NCI-H187 (cell line): Measurements from ENCODE around the gene TLE3.

Source experiments
- DNase-seq, 2 experiments: peaks; one replicate each; lab custom pipeline; 2025; lab: John Stamatoyannopoulos, UW

Gene TLE3

DNA sequence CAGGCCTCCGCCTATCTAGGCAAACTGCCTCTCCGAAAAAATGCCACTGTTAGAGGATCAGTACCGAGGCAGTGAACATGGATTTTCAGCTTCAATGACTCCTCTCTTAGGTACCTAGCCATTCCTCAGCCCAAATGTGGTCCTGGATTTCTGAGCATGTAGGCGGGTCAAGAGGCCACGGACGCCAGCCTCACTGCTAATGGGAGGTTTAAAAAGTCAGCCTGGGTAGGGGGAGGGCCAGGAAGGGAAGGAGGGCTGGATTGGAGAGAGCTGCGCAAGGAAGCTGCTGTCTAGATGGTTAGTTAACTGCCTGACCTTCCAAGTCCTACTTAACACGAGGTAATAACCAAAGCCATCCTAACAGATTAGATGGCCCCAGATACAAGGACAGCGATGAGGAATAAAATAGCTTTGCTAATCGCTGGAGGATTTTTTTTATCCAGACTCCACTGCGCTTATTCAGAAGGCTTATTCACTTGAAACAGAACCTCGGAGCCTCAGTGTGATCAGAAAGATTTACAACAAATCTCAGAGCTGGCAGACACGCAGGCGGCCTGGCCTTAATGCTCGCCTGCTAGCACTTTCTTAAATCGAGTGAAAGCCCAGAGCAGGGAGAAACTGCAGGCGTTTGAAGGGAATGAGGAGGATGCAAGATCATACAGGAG, 34.3 kb downstream of the TLE3 start:
- no peak for DNase-seq

DNA sequence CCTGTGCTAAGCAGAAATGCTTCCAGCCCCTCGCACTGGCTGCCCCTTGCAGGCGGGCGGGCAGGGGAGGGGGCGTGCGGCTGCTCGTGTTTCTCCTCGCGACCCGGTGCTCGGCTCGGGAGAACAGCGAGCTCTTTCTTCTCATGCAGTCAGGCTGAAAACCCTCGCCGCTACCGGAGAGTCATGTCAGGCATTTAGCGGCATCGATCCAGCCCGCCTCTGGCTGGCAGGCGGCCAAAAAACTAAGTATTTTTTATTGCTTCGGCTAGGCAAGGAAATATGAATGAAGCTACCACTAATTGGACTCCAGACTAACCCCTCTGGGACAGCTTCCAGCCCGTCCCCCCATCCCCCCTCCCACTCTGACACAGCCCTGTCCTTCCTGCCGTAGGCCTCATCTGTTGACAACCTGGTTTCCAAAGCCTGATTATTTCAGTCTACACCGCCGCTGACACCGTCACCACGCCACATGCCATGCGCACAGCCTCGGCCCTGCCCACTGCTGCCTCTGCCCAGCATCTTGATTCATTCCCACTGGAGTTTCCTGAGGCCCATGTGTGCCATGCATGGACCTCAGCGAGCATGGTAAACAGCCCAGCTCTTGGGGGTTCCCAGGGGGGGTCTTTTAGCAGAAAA, 35.3 kb downstream of the TLE3 start:
- DNase-seq: peak; percentile 95 to 96

DNA sequence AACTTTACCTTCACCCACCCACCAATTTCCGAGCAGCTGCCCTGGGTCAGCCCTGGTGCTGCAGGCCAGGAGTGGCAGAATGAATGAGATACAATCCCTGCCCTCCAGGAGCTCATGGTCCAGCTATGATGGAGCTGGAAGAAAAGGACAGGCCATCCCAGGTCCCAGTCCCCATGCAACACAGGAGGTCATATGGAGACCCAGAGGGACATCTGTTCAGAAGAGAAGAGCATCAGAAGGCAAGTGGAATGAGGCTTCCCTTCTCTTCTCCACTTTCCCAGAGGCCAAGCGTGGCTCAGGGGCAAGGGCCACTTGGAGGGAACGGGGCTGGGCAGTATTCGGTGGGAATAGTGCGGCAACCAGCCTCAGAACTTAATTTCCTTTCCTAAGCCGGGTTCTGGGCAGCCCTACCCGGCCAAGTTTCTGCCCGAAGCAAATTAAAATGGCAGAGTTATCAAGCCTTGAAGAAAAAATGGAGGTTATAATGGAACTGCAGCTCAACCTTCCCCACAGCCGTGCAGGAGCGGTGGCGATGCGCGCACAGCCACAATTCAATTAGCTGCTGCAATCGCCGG, 35.9 kb downstream of the TLE3 start:
- peak in 1 of 2 experiments; percentile 63 for DNase-seq

DNA sequence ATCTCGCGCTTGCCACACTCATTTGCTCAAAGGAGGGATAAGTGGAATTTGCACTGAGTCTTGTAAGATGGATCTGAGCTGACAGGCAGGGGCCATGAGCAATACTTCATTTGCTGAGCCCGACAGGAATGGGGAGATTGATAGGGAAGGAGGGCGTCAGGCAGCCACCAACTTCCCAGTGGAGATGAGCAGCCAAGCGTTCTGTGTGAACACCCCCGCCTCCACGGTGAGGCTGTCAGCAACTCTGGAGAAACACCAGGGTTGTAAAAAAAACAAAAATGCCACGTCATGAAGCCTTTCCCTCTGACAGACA, 36.8 kb downstream of the TLE3 start:
- no peak for DNase-seq

DNA sequence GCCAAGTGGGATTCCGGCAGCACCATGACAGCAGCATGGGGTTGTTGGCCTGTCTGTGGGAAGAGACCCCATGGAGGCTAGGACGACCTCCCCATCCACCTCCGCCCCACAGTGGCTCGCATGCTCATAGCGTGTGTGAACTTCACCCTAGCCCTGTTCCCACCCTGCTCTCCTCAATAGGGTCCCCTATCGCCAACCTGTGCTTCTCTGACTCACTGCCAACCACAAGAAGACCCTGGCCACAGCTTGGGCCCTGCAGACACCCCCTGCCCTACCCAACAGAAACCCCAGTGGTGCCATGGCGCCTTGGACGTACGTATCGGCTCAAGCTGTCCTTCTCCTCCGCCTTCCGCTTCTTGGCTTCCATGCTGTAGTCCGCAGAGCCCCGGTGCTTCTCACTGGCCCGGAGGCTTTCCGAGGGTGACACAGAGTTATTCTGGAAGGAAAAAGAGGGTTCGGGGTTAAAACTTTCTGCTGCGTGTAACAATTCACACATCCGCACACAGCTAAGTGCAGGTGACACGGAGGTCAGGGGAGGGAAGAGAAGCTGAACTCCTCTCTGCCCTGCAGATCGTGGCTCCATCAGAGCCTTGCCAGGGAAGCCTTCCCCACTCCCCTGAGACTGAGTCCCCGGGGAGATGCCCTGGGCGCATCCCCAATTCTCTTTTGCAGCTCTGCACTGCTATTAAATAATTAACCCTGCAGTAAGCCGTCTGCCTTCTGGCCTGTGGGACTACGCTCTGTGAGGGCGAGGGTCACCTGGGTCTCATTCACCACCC, 37.3 kb downstream of the TLE3 start:
- no peak for DNase-seq

DNA sequence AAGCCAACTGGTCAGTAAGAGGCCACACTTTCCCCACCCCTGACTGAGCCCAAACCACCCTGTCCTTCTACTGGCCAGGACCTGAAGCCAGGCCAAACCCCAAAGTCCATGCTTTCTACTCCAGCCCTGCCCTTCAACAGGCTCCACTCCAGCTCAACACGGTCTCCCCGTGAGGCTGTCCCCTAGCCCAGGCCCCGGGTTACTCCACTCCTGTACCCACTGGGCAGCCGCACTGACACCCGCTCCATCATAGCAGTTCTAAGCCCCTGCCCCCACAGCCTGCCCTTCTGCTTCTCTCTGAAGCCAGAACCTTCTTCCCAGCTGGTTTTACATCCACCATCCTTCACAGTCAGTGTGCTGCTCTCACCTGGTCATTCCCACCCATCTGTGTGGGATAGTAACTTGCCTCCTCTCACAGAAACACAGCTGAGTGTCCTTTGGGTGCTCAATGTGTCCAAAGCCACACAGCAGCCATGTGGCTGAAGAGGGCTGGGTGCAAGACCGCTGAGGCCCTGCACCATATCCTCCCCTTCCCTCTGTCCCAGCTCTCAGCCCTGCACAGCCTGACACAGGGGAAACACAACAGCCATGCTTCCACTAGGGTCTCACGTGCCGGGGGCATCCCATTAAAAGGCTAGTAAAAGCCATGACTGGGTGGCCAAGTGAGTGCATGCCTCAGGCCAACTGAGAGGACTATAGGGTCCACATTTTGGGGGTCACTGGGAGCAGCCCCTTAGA, 38.1 kb downstream of the TLE3 start:
- no peak for DNase-seq

DNA sequence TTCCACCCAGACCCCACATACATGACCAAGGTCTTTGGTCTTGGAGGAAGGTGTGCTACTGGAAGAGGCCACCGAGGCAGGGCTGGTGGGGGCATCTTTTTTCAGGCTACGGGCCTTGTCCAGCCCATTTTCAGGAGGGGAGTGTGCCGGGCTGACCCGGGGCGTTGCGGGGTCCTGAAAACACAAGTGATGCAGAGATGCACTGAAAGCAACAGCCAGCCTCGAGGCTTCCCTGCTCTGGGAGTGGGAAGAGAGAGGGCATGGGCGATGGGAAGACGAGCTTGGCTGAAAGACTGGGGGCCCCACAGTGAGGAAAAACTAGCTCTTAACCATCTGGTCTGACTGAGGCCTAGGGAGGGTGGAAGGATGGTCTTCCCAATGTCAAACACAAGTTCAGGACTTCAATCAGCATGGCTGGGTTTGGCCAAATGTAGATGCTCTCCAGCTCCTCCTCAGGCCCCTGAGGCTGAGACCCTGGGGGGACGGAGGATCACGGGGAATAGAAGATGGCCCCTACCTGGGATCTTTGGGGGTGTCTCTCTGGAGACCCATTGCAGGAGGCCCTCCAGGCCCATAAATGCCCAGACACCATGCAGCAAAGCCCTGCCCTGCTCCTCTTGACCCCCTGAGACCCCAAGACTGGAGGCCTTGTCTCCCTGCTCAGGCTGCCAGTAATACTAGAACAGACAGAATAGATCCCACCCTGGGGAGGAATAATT, 38.9 kb downstream of the TLE3 start:
- DNase-seq: no peak

DNA sequence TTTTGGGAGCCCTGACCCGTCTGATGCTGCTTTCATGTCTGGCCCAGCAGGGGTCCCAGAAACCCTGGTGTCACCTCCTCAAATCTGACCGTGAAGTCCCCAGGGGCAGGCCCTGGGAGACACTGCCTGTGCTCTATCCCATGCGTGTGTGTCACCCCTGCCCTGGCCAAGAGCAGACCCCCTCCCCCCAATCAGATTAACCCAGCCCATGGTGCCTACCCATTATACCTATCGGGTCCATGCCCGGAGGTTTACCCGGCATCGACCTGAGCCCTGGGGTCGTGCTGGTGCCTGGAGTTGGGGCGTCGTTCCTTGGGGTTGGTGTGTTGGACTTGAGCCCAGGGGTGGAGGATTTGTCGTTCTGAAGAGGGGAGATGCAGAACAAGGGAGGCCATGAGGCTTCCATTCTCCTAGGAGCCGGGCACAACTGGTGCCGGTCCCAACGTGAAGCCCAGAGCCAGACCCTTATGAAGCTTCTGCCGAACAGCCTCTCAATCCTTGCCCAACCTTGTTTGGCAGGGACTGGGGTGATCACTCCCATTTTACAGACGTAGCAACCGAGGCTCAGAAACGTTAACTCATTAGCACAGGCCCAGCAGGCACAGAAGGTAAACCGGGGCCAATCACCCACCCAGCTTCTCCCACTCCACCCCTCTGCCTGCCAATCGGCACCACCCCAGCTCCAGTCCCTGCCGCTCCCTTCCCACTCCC, 39.6 kb downstream of the TLE3 start:
- DNase-seq: no peak

DNA sequence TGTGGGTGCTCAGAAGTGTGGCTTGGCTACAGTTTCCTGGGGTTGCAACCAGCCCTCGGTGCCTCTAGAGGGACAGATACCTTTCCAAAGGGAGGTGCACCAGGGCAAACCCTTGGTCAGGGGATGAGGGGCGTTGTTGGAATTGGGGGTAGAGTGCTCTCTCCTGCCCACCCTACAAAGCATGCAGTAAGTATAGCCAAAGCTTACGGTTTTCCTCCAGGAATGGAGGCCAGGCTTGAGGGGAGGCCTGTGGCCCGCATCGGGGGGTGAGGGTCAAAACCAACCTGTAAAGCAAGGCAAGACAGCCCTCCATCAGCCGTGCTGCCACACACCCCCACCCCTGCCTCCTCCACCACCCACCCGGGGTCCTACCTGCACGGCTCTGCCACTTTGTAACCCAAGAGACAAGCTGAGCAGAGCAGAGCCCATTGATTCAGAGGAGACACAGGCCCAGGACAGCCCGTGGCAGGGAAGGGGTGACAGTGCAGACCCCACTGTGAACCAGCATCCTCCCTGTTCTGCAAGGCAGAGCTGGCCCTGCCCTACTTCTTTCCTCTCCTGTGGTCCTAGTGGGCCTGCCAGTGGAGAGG, 41.5 kb downstream of the TLE3 start:
- DNase-seq: no peak

GRCh38 chr15:70055601-70056051, 42.1 kb downstream of the TLE3 start:
- no peak for DNase-seq

GRCh38 chr15:70054884-70055387, 42.8 kb downstream of the TLE3 start:
- DNase-seq: no peak

DNA sequence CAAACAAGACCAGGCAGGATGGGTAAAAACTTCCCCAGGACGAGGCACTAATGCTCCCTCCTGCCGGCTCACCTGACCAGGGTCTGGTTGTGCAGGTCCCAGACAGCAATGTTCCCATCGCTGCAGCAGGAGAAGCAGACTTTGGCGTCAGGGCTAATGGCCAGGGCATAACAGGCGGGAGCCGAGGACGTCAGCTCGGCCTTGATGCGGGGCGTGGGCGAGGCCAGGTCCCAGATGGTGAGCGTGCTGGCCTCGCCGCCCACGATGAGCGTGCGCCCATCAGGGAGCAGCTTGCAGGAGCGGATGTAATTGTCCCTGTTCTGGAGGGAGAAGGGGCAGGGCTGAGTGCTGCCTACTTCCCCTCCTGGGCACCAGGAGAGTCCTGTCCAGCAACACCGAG, 43.4 kb downstream of the TLE3 start:
- DNase-seq: no peak

- no peak for DNase-seq
Observed at GRCh38 chr15:70053716-70054229, 43.9 kb downstream of the TLE3 start.

GRCh38 chr15:70053001-70053715, 44.6 kb downstream of the TLE3 start:
- no peak for DNase-seq

DNA sequence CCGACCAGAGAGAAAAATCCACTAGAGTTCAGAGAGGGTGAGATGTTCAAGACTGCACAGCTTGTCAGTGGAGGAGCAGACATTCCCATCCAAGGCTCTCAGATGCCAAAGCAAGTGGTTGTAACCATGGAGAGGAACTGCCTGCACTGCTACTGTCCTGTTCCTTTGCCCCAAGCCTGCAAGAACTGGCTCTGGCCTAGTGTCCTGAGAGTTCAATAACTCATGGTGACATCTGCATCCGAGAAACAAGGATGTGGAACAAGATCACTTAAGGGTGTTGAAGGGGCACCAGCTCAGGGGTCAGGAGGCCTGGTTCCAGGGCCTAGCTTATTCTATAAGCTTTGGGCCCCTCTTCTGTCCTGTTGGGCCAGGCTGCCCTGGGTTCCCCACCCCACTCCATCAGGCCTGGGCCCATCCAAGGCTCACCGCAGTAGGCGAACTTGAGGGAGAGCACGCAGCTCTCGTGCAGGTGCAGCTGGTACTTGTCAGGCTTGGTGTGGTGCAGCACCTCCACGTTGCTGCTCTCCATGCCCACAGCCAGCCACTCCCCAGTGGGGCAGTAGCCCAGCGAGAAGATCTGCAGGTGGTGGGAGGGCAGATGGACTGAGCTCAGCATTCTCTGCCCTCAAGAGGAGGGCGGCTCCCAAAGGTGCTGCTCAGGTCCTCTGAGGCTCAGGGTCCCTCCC, 45.6 kb downstream of the TLE3 start:
- no peak for DNase-seq

DNA sequence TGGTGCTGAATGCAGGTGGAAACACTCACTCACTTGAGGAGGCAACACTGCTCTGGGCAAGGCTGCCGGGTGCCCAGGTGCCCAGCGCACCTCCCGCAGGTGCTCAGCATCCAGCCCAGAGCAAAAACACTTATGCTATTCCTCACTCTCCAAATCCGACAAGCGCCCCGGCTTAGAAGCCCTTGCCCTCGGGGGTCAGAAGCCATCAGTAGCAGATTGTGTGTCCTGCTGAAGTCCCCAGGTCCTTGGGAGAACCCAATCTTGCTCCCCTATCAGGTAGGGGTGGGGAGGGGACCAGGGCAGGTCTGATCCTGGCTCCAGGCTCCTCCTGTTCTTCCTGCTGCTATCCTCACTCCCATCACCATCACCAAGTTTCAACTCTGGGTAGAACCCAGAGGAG, 46.7 kb downstream of the TLE3 start:
- no peak for DNase-seq

- no peak for DNase-seq
Observed at GRCh38 chr15:70050441-70050840, 47.3 kb downstream of the TLE3 start.

GRCh38 chr15:70049701-70050301, 47.9 kb downstream of the TLE3 start:
- DNase-seq: no peak
